ENCODE results near the gene PSME1. TPM values are rescaled to one million over a fixed set of nuclear protein-coding genes. Genes with fewer than 3 reads are reported as not detected.
A peak's percentile ranks its signal among the peaks of the same experiment; 100 is the strongest.

The PSME1 gene
- total RNA-seq, 1 experiment from 2014 or later, result 168 TPM

DNA sequence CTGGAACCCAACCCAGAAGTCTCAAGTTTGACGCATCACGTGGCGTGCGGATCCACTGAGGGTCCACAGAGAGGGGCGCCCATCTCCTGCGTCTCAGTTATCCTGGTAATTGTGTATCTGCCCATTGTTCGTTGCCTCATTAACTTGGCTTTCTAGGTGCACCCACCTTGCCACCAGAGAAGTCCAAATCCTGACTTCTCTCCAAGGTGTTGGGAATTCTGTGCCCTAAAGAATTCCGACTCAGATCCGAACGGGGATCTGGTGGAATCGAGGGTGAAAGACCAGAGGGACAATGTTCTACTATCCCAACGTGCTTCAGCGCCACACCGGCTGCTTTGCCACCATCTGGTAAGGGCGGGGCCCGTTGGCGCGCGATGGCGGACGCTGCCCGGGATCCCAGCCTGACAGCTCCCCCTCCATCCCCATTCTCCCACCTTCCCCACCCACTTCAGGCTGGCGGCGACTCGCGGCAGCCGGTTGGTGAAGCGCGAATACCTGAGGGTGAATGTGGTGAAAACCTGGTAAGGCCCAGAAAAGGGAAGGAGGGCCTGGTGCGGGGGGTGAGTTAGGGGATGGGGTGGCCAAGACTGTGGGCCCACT is 36.4 kb downstream of the PSME1 start:
- Histone ChIP-seq H3K27ac (no peak overlapping the region), H3K4me3 (no peak overlapping the region), H3K27me3 (replicated peaks) (no peaks in the 10 kb centered on the region), H3K36me3 (peaks cover 11% of the 10 kb centered on the region), H3K4me1 (replicated peaks) (no peaks in the 10 kb centered on the region), H3K9me3 (replicated peaks) (no peaks in the 10 kb centered on the region)
- no peak for DNase-seq (ENCODE audit: low read depth in 1 of 2, low spot score in 2 of 2)

- Histone ChIP-seq H3K4me1 (replicated peaks) (no peaks in the 10 kb centered on the region), H3K9me3 (replicated peaks) (no peaks in the 10 kb centered on the region), H3K27me3 (replicated peaks) (no peaks in the 10 kb centered on the region), H3K27ac (no peak overlapping the region), H3K36me3 (peaks cover 10% of the 10 kb centered on the region), H3K4me3 (no peak overlapping the region)
- no peak for DNase-seq (ENCODE audit: low read depth in 1 of 2, low spot score in 2 of 2)
Observed at GRCh38 chr14:24172871-24173281, 36.9 kb downstream of the PSME1 start.

DNA sequence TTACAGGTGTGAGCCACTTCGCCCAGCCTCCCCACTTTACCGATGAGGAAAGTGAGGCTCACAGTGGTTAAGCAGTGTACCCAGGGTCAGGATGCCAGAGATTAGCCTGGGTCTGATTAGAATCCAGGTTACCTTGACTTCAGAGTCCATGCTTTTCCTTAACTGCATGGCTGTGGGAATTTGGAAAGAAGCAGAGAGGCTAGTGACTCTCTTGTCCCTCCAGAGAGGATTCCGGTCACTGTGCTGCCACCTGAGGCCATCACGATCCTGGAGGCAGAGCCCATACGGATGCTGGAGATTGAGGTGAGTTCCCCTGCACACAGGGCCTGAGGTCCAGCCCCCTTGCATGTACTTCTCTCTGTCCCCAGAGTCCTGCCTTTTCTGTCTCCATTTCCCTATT is 40.6 kb downstream of the PSME1 start:
- Histone ChIP-seq H3K36me3 (peaks cover 41% of the 10 kb centered on the region), H3K9me3 (replicated peaks) (no peaks in the 10 kb centered on the region), H3K27me3 (replicated peaks) (no peaks in the 10 kb centered on the region), H3K27ac (no peak overlapping the region), H3K4me3 (no peak overlapping the region), H3K4me1 (replicated peaks) (peaks cover 9% of the 10 kb centered on the region)
- no peak for DNase-seq (ENCODE audit: low read depth in 1 of 2, low spot score in 2 of 2)

DNA sequence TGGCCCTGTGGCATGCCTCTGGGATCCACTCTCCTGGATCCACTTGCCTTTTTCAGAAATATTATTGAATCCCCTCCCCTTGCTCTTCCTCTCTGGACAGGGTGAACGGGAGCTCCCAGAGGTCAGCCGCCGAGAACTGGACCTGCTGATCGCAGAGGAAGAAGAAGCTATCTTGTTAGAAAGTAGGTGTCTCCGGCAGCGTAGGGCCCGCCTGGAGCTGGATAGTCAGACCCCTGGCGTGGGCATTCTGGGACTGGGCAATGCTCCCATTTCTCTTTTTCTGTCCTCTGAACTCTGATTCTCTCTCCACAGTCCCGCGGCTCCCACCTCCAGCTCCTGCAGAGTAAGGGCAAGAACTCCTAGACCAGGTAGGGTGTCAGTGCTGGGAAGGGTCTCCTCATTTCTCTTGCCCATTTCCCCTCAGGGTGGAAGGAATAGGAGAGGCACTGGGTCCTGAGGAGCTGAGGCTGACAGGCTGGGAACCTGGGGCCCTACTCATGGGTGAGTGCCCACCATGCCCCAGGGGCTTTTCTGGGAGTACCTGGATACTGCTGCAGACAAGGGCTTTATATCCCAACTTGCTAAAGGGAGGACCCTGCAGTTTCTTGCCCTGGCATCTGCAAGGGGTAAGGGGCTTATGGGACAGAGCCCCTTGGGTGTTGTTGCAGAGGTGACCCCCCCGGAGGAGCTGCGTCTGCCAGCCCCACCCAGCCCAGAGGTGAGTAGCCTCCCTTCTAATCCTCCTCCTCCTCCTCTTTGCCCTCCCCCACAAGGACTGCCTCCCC is 41.2 kb downstream of the PSME1 start:
- Histone ChIP-seq H3K4me1 (replicated peaks) (peaks cover 9% of the 10 kb centered on the region), H3K27ac (no peak overlapping the region), H3K27me3 (replicated peaks) (no peaks in the 10 kb centered on the region)

GRCh38 chr14:24177891-24178290 is 41.9 kb downstream of the PSME1 start:
- H3K27ac ChIP-seq, result no peak overlapping the region
- H3K9me3 ChIP-seq (replicated peaks), result no peaks in the 10 kb centered on the region
- H3K4me1 ChIP-seq (replicated peaks), result peaks cover 9% of the 10 kb centered on the region
- peaks cover 52% of the 10 kb centered on the region for H3K36me3 ChIP-seq
- H3K27me3 ChIP-seq (replicated peaks), result no peaks in the 10 kb centered on the region
- no peak for DNase-seq (ENCODE audit: low read depth in 1 of 2, low spot score in 2 of 2)
- H3K4me3 ChIP-seq, result no peak overlapping the region

More for the DNA sequence above, 41.2 kb downstream of the PSME1 start:
- Histone ChIP-seq H3K36me3 (peaks cover 45% of the 10 kb centered on the region), H3K4me3 (no peak overlapping the region), H3K9me3 (replicated peaks) (no peaks in the 10 kb centered on the region)
- DNase-seq (ENCODE audit: low read depth in 1 of 2, low spot score in 2 of 2), result no peak

DNA sequence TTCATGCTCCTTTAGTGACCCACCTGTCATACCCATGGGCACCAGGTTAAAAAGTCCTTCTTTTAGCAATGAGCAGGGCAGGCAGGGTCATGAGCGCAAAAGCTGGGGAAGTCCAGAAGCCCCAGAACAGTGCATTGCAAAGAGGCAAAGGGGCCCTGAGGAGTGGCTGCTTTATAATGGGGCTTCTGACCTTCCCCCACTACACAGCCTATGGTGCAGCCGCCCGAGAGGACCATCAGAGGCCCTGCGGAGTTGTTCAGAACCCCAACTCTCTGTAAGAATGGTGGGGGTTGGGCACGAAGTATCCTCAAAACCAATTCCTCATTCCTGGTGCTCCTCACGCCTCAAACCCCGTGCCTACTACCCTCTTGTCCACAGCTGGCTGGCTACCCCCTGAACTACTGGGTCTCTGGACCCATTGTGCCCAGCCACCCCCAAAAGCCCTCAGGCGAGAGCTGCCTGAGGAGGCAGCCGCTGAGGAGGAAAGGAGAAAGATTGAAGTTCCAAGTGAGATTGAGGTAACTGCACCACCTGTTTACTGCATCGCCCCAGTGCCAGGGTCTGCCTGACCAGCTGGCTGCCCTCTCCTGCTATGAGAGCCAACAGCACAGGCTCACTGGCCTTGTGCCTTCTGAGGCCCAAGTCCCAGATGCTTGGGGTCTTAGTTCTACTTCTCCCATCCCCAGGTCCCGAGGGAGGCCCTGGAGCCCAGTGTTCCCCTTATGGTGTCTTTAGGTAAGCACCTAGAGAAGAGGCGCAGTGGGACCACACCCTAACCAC is 42.6 kb downstream of the PSME1 start:
- peaks cover 9% of the 10 kb centered on the region for H3K4me1 ChIP-seq (replicated peaks)
- no peaks in the 10 kb centered on the region for H3K27me3 ChIP-seq (replicated peaks)
- no peak overlapping the region for H3K27ac ChIP-seq
- H3K9me3 ChIP-seq (replicated peaks), result no peaks in the 10 kb centered on the region
- DNase-seq (ENCODE audit: low read depth in 1 of 2, low spot score in 2 of 2), result no peak
- H3K36me3 ChIP-seq, result peaks cover 57% of the 10 kb centered on the region
- no peak overlapping the region for H3K4me3 ChIP-seq

DNA sequence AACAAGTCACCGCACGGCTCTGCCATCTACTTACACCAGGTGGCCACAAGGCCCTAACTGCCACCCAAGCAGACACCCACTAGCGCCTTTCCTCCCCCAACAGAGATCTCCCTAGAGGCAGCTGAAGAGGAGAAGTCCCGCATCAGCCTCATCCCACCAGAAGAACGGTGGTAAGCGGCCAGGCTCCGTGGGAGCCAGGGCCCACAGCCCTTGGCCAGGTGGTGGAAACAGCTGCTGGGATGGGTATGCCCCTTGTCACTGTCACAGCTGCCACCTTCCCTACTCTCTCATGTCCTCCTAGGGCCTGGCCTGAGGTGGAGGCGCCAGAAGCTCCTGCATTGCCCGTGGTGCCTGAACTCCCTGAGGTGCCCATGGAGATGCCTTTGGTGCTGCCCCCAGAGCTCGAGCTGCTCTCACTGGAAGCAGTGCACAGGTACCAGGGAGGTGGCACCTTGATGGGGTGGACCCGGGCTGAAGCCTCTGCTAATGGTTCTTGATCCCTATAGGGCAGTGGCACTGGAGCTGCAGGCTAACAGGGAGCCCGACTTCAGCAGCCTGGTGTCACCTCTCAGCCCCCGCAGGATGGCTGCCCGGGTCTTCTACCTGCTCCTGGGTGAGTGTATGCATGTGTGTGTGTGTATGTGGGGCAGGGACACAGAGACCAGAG is 43.4 kb downstream of the PSME1 start:
- Histone ChIP-seq H3K4me1 (replicated peaks) (peaks cover 9% of the 10 kb centered on the region), H3K27ac (peak overlapping the region; percentile 43), H3K4me3 (no peak overlapping the region), H3K9me3 (replicated peaks) (no peaks in the 10 kb centered on the region), H3K27me3 (replicated peaks) (no peaks in the 10 kb centered on the region), H3K36me3 (peaks cover 62% of the 10 kb centered on the region)
- DNase-seq (ENCODE audit: low read depth in 1 of 2, low spot score in 2 of 2), result no peak

- no peak for DNase-seq (ENCODE audit: low read depth in 1 of 2, low spot score in 2 of 2)
- Histone ChIP-seq H3K27me3 (replicated peaks) (no peaks in the 10 kb centered on the region), H3K4me1 (replicated peaks) (peaks cover 9% of the 10 kb centered on the region), H3K27ac (peak overlapping the region; percentile 43), H3K4me3 (no peak overlapping the region), H3K36me3 (peaks cover 70% of the 10 kb centered on the region), H3K9me3 (replicated peaks) (no peaks in the 10 kb centered on the region)
Observed at GRCh38 chr14:24179961-24180796, 44.2 kb downstream of the PSME1 start.

DNA sequence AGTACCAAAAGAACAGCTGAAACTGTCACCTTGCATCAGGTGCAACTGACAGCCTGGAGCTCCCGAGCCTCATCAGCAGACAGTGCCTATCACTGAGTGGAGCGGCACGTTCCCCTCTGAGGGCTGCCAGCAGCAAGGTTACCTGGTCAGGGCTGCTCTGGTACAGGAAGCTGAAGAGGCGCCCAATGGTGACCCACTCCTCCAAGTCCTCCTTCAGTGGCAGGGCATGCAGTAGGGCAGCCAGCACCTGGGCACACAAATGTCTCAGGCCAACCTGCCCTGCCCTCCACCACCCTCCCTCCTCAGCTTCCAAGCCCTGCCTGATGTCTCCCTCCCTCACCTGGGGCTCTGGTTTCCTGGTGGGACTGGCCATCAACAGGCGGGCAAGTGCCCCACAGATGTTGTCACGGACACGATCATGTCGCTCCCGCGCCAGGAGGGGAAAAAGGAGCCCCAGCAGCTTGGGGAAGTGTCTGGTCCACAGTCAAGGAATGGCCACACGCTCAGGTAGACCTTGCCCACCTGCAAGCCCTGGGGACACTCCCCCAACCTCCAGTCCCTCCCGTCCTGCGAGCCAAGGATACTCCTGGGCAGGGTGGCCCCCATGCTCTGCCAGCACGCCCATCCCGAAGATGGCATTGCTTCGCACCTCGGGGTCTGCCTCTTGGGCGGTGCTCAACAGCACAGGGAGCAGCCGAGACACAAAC is 45.5 kb downstream of the PSME1 start:
- Histone ChIP-seq H3K36me3 (peaks cover 80% of the 10 kb centered on the region), H3K9me3 (replicated peaks) (no peaks in the 10 kb centered on the region), H3K27me3 (replicated peaks) (no peaks in the 10 kb centered on the region), H3K4me3 (no peak overlapping the region), H3K4me1 (replicated peaks) (peaks cover 9% of the 10 kb centered on the region), H3K27ac (no peak overlapping the region)
- no peak for DNase-seq (ENCODE audit: low read depth in 1 of 2, low spot score in 2 of 2)

DNA sequence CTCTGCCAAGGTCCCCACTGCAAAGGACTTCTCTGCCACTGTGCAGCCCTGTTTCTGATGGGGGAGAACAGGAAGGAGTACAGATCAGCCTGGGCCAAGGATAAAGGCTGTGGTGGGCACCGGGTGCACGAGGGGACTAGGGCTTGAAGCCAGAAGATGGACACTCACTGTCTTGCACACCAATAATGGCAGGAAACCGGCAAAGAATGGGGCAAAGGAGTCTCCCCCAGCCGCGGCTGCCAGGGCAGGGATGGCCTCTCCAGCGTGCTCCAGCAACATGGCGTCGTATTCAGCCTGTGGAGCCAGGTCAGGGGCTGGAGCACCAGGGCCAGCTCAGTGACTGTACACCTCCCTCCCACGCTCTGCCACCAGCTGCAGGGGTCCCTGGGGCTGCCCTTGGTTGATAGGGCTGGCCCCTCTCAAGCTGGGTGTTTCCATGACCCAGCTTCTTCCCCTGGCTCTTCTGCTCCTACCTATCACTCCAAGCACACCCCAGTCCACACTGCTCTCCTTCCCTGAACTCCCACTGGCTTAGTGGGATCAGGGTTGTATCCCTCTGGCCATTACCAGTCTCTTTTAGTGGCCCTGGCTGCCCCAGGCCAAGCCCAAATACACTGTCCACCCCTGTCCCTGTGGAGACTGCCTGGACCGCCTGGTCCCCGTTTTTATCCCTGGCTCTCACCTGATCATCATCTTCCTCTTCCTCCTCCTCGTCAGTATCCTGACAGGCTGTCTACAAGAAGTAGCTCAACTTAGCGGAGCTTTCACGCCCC is 46.3 kb downstream of the PSME1 start:
- no peaks in the 10 kb centered on the region for H3K9me3 ChIP-seq (replicated peaks)
- DNase-seq (ENCODE audit: low read depth in 1 of 2, low spot score in 2 of 2), result no peak
- peaks cover 81% of the 10 kb centered on the region for H3K36me3 ChIP-seq

DNA sequence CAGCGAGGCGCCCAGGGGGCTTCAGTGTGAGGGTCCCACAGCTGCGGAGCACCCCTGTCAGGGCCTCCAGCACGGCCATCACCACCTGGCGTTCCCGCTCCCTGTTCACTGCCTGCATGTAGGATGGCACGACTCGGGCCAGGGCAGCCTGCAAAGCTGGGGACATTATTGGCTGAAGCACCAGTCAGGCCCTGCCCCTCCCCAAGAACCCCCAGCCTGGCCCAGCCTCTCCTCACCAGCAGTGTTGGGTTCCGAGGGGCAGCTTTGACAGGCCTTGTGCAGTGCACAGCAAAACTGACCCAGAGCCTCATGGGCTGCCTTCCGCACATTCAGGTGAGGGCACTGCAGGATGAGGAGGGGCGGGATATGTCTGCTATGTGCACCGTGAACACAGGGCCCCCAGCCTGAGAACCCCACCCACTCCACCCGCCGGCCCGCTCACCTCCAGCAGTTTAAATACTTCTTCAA is 47.1 kb downstream of the PSME1 start:
- H3K4me3 ChIP-seq, result no peak overlapping the region
- DNase-seq (ENCODE audit: low read depth in 1 of 2, low spot score in 2 of 2), result no peak
- peaks cover 16% of the 10 kb centered on the region for H3K4me1 ChIP-seq (replicated peaks)
- no peaks in the 10 kb centered on the region for H3K27me3 ChIP-seq (replicated peaks)
- H3K27ac ChIP-seq, result no peak overlapping the region
- H3K36me3 ChIP-seq, result peaks cover 84% of the 10 kb centered on the region
- H3K9me3 ChIP-seq (replicated peaks), result no peaks in the 10 kb centered on the region

More for the DNA sequence above, 46.3 kb downstream of the PSME1 start:
- Histone ChIP-seq H3K27ac (no peak overlapping the region), H3K27me3 (replicated peaks) (no peaks in the 10 kb centered on the region), H3K4me3 (no peak overlapping the region), H3K4me1 (replicated peaks) (peaks cover 9% of the 10 kb centered on the region)
